Right atrium auricular region (tissue), 2 donors: ENCODE data around the gene MESP1. TPM values are rescaled to one million over a fixed set of nuclear protein-coding genes. Genes with fewer than 3 reads are reported as not detected.

Experiments
- total RNA-seq, 2 donors: library from RNA; depleted of rRNA; stranded (reverse); fragments of >200 nt; gene quantifications; one replicate each; pipeline ENCODE4 v1.1.0, GENCODE V29; 2016

The MESP1 gene
- total RNA-seq, 2 donors from 2014 or later: 2.3 to 2.4 TPM

Other genes with a start within 250 kb of the MESP1 start
- gene TICRR, start 175.8 kb downstream of the MESP1 start, total RNA-seq: not detected
- gene KIF7, start 95.8 kb downstream of the MESP1 start, total RNA-seq: 1 to 10 TPM; 2.9 to 7.6 TPM
- 10 to 100 TPM in 1 of 2 donors, 1 to 10 TPM in 1; 3.6 to 22.6 TPM for gene PLIN1, start 71.9 kb downstream of the MESP1 start, total RNA-seq
- 10 to 100 TPM; 11.6 to 14.8 TPM for gene PEX11A, start 60.5 kb downstream of the MESP1 start, total RNA-seq
- gene WDR93, start 60.4 kb downstream of the MESP1 start, total RNA-seq: under 1 TPM in 1 of 2 donors, not detected in 1; 0.20 TPM
- gene MESP2, start 25.1 kb upstream of the MESP1 start, total RNA-seq: not detected
- 10 to 100 TPM in 1 of 2 donors, 1 to 10 TPM in 1; 8.1 to 22.7 TPM for gene ANPEP, start 63.6 kb upstream of the MESP1 start, total RNA-seq
- 10 to 100 TPM; 42.1 to 65.9 TPM for gene AP3S2, start 142.7 kb upstream of the MESP1 start, total RNA-seq
- gene ARPIN, start 161.7 kb upstream of the MESP1 start, total RNA-seq: 10 to 100 TPM in 1 of 2 donors, 1 to 10 TPM in 1; 8.3 to 11.8 TPM